Umbilical cord (tissue), 2 donors: ENCODE measurements around the gene ECSCR. TPM values are rescaled to one million over a fixed set of nuclear protein-coding genes. Genes with fewer than 3 reads are reported as not detected.
"Not testable (repeated sequence)": the region's sequence is repeated elsewhere in the genome, so short reads cannot be mapped to it uniquely, and the experiment has no call there.

ENCODE experiments used
- DNase-seq: peaks from one replicate; pipeline ENCODE4 v3.0.0-alpha.2; 2015; ENCODE audit warnings: low spot score
- total RNA-seq: library from RNA; depleted of rRNA; stranded (reverse); fragments of >200 nt; gene quantifications from one replicate; pipeline ENCODE4 v1.2.3, GENCODE V29; 2014; ENCODE audit warnings: low replicate concordance; ENCODE audit not compliant: insufficient read depth

The ECSCR gene
- total RNA-seq, 1 donor from 2014 or later: not detected

GRCh38 chr5:139414581-139415130 is 47.9 kb downstream of the ECSCR start:
- DNase-seq: no peak

GRCh38 chr5:139413963-139414362 is 48.6 kb downstream of the ECSCR start:
- DNase-seq: no peak

- no peak for DNase-seq
Observed at GRCh38 chr5:139413153-139413552, 49.4 kb downstream of the ECSCR start.

GRCh38 chr5:139410993-139411828 is 51.3 kb downstream of the ECSCR start:
- peak; percentile 69 for DNase-seq

GRCh38 chr5:139410121-139410992 is 52.2 kb downstream of the ECSCR start:
- DNase-seq: no peak

- DNase-seq: not testable (repeated sequence)
Observed at GRCh38 chr5:139409116-139409515, 53.4 kb downstream of the ECSCR start.

GRCh38 chr5:139408191-139408590 is 54.4 kb downstream of the ECSCR start:
- DNase-seq: no peak

GRCh38 chr5:139407517-139407916 is 55.0 kb downstream of the ECSCR start:
- DNase-seq: no peak

GRCh38 chr5:139406963-139407362 is 55.6 kb downstream of the ECSCR start:
- DNase-seq: no peak

- no peak for DNase-seq
Observed at GRCh38 chr5:139404484-139404840, 58.1 kb downstream of the ECSCR start.

- DNase-seq: peak; percentile 99
Observed at GRCh38 chr5:139403787-139404483, 58.6 kb downstream of the ECSCR start, which contains the start of gene SPATA24. SPATA24 (minus strand) TSS chr5:139404089; CDS start chr5:139404060, 29 bp downstream.

- peak; percentile 23 for DNase-seq
Observed at GRCh38 chr5:139403418-139403786, 59.1 kb downstream of the ECSCR start.

- no peak for DNase-seq
Observed at GRCh38 chr5:139402561-139403158, 59.9 kb downstream of the ECSCR start.

- no peak for DNase-seq
Observed at GRCh38 chr5:139401546-139401945, 61.0 kb downstream of the ECSCR start.

GRCh38 chr5:139399501-139400121 is 62.9 kb downstream of the ECSCR start:
- no peak for DNase-seq

Other genes starting within 250 kb of the ECSCR start
- gene MATR3, start 169.0 kb downstream of the ECSCR start, total RNA-seq: 250 TPM
- gene PAIP2, start 120.9 kb downstream of the ECSCR start, total RNA-seq: 80.4 TPM
- gene SLC23A1, start 79.4 kb downstream of the ECSCR start, total RNA-seq: not detected
- 1.2 TPM for gene MZB1, start 72.8 kb downstream of the ECSCR start, total RNA-seq
- gene PROB1, start 67.6 kb downstream of the ECSCR start, total RNA-seq: 2.4 TPM
- gene SPATA24, start 58.7 kb downstream of the ECSCR start, total RNA-seq: 7.2 TPM
- 21.2 TPM for gene DNAJC18, start 23.2 kb downstream of the ECSCR start, total RNA-seq
- 0.72 TPM for gene SMIM33, start 8.3 kb upstream of the ECSCR start, total RNA-seq
- 26.2 TPM for gene STING1, start 20.0 kb upstream of the ECSCR start, total RNA-seq
- 109 TPM for gene UBE2D2, start 98.6 kb upstream of the ECSCR start, total RNA-seq
- gene CXXC5, start 185.6 kb upstream of the ECSCR start, total RNA-seq: 81.6 TPM